ENCODE data around the gene LHFPL3. TPM values are rescaled to one million over a fixed set of nuclear protein-coding genes. Genes with fewer than 3 reads are reported as not detected.

Gene LHFPL3
- total and polyA plus RNA-seq, 2 experiments from 2014 or later = 0.24 TPM; not detected in 1

DNA sequence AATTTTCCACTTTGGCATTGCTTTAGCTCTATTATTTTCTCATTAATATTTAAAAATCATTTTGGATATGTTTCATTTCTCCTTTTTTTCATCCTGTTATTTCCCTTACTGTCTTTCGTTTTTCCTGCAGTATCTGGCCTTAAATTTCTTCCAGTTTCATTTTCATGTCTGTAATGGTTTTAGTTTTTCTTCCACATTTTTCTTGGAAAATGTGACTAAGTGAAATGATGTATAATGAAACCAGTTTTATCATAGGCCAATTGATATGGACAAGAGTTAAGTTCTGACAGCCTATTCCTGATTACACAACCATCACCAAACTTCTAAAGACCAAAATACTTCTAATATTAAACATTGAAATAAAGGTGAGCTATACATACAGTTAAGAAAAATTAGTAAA lies 158.5 kb downstream of the LHFPL3 start:
- no peaks in the 10 kb centered on the region for H3K27me3 ChIP-seq (ENCODE audit: insufficient read depth)

More for the DNA sequence above, 158.5 kb downstream of the LHFPL3 start:
- H3K36me3 Mint-ChIP-seq (ENCODE audit: low read depth) = no peaks in the 10 kb centered on the region
- Histone ChIP-seq H3K4me1 (ENCODE audit: insufficient read depth) (no peaks in the 10 kb centered on the region), H2AFZ (no peak overlapping the region), H3F3A (replicated peaks; ENCODE audit: low read depth) (no peaks in the 10 kb centered on the region), H3K4me3 (no peak overlapping the region), H3K79me2 (replicated peaks; ENCODE audit: insufficient read depth) (no peaks in the 10 kb centered on the region), H3K27ac (ENCODE audit: low read depth) (no peak overlapping the region), H3K36me3 (ENCODE audit: insufficient read depth) (no peaks in the 10 kb centered on the region), H3K4me2 (no peak overlapping the region), H4K20me1 (replicated peaks; ENCODE audit: insufficient read depth) (no peaks in the 10 kb centered on the region), H3K9me2 (ENCODE audit: insufficient read depth) (no peaks in the 10 kb centered on the region)
- no peak overlapping the region for H3K4me3 Mint-ChIP-seq
- peaks cover 9% of the 10 kb centered on the region for H3K4me1 Mint-ChIP-seq
- H3K9me3 Mint-ChIP-seq = no peaks in the 10 kb centered on the region
- TF ChIP-seq, protein P1, sequence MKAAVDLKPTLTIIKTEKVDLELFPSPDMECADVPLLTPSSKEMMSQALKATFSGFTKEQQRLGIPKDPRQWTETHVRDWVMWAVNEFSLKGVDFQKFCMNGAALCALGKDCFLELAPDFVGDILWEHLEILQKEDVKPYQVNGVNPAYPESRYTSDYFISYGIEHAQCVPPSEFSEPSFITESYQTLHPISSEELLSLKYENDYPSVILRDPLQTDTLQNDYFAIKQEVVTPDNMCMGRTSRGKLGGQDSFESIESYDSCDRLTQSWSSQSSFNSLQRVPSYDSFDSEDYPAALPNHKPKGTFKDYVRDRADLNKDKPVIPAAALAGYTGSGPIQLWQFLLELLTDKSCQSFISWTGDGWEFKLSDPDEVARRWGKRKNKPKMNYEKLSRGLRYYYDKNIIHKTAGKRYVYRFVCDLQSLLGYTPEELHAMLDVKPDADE (IDR thresholded peaks at IDR 0.05) = no peak
- TF ChIP-seq, protein P2, sequence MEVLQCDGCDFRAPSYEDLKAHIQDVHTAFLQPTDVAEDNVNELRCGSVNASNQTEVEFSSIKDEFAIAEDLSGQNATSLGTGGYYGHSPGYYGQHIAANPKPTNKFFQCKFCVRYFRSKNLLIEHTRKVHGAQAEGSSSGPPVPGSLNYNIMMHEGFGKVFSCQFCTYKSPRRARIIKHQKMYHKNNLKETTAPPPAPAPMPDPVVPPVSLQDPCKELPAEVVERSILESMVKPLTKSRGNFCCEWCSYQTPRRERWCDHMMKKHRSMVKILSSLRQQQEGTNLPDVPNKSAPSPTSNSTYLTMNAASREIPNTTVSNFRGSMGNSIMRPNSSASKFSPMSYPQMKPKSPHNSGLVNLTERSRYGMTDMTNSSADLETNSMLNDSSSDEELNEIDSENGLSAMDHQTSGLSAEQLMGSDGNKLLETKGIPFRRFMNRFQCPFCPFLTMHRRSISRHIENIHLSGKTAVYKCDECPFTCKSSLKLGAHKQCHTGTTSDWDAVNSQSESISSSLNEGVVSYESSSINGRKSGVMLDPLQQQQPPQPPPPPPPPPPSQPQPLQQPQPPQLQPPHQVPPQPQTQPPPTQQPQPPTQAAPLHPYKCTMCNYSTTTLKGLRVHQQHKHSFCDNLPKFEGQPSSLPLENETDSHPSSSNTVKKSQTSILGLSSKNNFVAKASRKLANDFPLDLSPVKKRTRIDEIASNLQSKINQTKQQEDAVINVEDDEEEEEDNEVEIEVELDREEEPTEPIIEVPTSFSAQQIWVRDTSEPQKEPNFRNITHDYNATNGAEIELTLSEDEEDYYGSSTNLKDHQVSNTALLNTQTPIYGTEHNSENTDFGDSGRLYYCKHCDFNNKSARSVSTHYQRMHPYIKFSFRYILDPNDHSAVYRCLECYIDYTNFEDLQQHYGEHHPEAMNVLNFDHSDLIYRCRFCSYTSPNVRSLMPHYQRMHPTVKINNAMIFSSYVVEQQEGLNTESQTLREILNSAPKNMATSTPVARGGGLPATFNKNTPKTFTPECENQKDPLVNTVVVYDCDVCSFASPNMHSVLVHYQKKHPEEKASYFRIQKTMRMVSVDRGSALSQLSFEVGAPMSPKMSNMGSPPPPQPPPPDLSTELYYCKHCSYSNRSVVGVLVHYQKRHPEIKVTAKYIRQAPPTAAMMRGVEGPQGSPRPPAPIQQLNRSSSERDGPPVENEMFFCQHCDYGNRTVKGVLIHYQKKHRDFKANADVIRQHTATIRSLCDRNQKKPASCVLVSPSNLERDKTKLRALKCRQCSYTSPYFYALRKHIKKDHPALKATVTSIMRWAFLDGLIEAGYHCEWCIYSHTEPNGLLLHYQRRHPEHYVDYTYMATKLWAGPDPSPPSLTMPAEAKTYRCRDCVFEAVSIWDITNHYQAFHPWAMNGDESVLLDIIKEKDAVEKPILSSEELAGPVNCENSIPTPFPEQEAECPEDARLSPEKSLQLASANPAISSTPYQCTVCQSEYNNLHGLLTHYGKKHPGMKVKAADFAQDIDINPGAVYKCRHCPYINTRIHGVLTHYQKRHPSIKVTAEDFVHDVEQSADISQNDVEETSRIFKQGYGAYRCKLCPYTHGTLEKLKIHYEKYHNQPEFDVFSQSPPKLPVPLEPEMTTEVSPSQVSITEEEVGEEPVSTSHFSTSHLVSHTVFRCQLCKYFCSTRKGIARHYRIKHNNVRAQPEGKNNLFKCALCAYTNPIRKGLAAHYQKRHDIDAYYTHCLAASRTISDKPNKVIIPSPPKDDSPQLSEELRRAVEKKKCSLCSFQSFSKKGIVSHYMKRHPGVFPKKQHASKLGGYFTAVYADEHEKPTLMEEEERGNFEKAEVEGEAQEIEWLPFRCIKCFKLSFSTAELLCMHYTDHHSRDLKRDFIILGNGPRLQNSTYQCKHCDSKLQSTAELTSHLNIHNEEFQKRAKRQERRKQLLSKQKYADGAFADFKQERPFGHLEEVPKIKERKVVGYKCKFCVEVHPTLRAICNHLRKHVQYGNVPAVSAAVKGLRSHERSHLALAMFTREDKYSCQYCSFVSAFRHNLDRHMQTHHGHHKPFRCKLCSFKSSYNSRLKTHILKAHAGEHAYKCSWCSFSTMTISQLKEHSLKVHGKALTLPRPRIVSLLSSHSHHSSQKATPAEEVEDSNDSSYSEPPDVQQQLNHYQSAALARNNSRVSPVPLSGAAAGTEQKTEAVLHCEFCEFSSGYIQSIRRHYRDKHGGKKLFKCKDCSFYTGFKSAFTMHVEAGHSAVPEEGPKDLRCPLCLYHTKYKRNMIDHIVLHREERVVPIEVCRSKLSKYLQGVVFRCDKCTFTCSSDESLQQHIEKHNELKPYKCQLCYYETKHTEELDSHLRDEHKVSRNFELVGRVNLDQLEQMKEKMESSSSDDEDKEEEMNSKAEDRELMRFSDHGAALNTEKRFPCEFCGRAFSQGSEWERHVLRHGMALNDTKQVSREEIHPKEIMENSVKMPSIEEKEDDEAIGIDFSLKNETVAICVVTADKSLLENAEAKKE (CRISPR knock-in tag; IDR thresholded peaks at IDR 0.05) = no peak
- TF ChIP-seq EZH2phosphoT487 (IDR thresholded peaks at IDR 0.05; ENCODE audit: unreplicated experiment) = no peak
- no peak for TF ChIP-seq NANOG (IDR thresholded peaks at IDR 0.05; ENCODE audit: borderline replicate concordance)
- TF ChIP-seq ZNF114 (CRISPR knock-in tag; IDR thresholded peaks at IDR 0.05) = no peak
- no peak for TF ChIP-seq EZH2 (IDR thresholded peaks at IDR 0.05; ENCODE audit: low read depth, unreplicated experiment)
- TF ChIP-seq, protein P3, sequence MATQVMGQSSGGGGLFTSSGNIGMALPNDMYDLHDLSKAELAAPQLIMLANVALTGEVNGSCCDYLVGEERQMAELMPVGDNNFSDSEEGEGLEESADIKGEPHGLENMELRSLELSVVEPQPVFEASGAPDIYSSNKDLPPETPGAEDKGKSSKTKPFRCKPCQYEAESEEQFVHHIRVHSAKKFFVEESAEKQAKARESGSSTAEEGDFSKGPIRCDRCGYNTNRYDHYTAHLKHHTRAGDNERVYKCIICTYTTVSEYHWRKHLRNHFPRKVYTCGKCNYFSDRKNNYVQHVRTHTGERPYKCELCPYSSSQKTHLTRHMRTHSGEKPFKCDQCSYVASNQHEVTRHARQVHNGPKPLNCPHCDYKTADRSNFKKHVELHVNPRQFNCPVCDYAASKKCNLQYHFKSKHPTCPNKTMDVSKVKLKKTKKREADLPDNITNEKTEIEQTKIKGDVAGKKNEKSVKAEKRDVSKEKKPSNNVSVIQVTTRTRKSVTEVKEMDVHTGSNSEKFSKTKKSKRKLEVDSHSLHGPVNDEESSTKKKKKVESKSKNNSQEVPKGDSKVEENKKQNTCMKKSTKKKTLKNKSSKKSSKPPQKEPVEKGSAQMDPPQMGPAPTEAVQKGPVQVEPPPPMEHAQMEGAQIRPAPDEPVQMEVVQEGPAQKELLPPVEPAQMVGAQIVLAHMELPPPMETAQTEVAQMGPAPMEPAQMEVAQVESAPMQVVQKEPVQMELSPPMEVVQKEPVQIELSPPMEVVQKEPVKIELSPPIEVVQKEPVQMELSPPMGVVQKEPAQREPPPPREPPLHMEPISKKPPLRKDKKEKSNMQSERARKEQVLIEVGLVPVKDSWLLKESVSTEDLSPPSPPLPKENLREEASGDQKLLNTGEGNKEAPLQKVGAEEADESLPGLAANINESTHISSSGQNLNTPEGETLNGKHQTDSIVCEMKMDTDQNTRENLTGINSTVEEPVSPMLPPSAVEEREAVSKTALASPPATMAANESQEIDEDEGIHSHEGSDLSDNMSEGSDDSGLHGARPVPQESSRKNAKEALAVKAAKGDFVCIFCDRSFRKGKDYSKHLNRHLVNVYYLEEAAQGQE (IDR thresholded peaks at IDR 0.05; ENCODE audit: unreplicated experiment) = no peak
- no peak for TF ChIP-seq STAT1 (IDR thresholded peaks at IDR 0.05; ENCODE audit: unreplicated experiment)
- TF ChIP-seq, protein P4, sequence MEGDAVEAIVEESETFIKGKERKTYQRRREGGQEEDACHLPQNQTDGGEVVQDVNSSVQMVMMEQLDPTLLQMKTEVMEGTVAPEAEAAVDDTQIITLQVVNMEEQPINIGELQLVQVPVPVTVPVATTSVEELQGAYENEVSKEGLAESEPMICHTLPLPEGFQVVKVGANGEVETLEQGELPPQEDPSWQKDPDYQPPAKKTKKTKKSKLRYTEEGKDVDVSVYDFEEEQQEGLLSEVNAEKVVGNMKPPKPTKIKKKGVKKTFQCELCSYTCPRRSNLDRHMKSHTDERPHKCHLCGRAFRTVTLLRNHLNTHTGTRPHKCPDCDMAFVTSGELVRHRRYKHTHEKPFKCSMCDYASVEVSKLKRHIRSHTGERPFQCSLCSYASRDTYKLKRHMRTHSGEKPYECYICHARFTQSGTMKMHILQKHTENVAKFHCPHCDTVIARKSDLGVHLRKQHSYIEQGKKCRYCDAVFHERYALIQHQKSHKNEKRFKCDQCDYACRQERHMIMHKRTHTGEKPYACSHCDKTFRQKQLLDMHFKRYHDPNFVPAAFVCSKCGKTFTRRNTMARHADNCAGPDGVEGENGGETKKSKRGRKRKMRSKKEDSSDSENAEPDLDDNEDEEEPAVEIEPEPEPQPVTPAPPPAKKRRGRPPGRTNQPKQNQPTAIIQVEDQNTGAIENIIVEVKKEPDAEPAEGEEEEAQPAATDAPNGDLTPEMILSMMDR (conservative IDR thresholded peaks at IDR 0.05; ENCODE audit: low read depth in 2 of 2) = no peak
- no peak for TF ChIP-seq POLR2AphosphoS5 (IDR thresholded peaks at IDR 0.05; ENCODE audit: low read depth)
- no peak for TF ChIP-seq CREB1 (CRISPR knock-in tag; IDR thresholded peaks at IDR 0.05; ENCODE audit: low read depth)
- ATAC-seq (no peak), DNase-seq (ENCODE audit: low spot score) (no peak)
- H3K27ac Mint-ChIP-seq = no peak overlapping the region
- H3K27me3 Mint-ChIP-seq (ENCODE audit: insufficient read depth, low read depth, poor library complexity) = no peaks in the 10 kb centered on the region
